Uterus (tissue), 4 donors: Measurements from ENCODE around the gene CEP112. TPM values are rescaled to one million over a fixed set of nuclear protein-coding genes. Genes with fewer than 3 reads are reported as not detected.

Experiments
- DNase-seq, 2 donors: peaks; one replicate each; pipeline ENCODE4 v3.0.0-alpha.2; 2019 to 2020
- H3K27ac ChIP-seq, 2 donors: fragments of 200-600 bp; sonication (generic); 1 replicate in 1 of 2; 2 replicates in 1 of 2; pipeline ENCODE4 v1.5.1; 2016 to 2018
- H3K27me3 ChIP-seq, 2 donors: fragments of 200-600 bp; sonication (generic); one replicate each; pipeline ENCODE4 v1.5.1; 2018 to 2019; ENCODE audit warnings: control low read depth in 1 of 2
- H3K36me3 ChIP-seq, 2 donors: fragments of 200-600 bp; sonication (generic); one replicate each; pipeline ENCODE4 v1.5.1; 2019; ENCODE audit warnings: control low read depth in 1 of 2
- H3K4me1 ChIP-seq, 2 donors: fragments of 200-600 bp; sonication (generic); one replicate each; pipeline ENCODE4 v1.5.1; 2018 to 2019; ENCODE audit warnings: control low read depth in 1 of 2
- H3K4me3 ChIP-seq, 2 donors: fragments of 200-600 bp; sonication (generic); 1 replicate in 1 of 2; 2 replicates in 1 of 2; pipeline ENCODE4 v1.5.1; 2018 to 2019; ENCODE audit warnings: mild to moderate bottlenecking in 1 of 2
- H3K9me3 ChIP-seq, 2 donors: fragments of 200-600 bp; sonication (generic); one replicate each; pipeline ENCODE4 v1.5.1; 2019; ENCODE audit warnings: control low read depth in 1 of 2
- POLR2A ChIP-seq, 2 donors: fragments of 450-650 bp; IDR thresholded peaks; one replicate each; pipeline ENCODE4 v1.6.1; 2016; ENCODE audit warnings: antibody characterized with exemption in 2 of 2, mild to moderate bottlenecking in 1 of 2, moderate library complexity in 1 of 2
- intact Hi-C: fragments of 100-400 bp; cut with DNase I; formaldehyde crosslinking; loops from one replicate; pipeline ENCODE4 v1.15.1; 2023; ENCODE audit warnings: low total_unique reads
- total RNA-seq, 4 donors: library from RNA; depleted of rRNA in 3 of 4; stranded (reverse); fragments of >200 nt in 3 of 4; gene quantifications; one replicate each; pipeline versions ENCODE4 v1.1.0 to v1.2.4, GENCODE V29; 2014 to 2023
- TF ChIP-seq, protein P1 (sequence below), 4 experiments: fragments of 200-600 bp in 2 of 4; fragments of 450-650 bp in 2 of 4; sonication (generic) in 2 of 4; IDR thresholded peaks; one replicate each; pipeline ENCODE4 v1.5.1; 2016 to 2019; ENCODE audit warnings: antibody characterized with exemption in 4 of 4, mild to moderate bottlenecking in 2 of 4, moderate library complexity in 1 of 4
- donor health status: DM: yes; HTN: yes; CAD: no.

The CEP112 gene
- total RNA-seq, 4 donors from 2014 or later = 36.6 to 96.5 (median 52.4) TPM

GRCh38 chr17:65977041-65977440, 214.9 kb downstream of the CEP112 start:
- intact Hi-C loops = no loop called here
- Histone ChIP-seq H3K9me3 (no peaks in the 10 kb centered on the region), H3K27ac (no peak overlapping the region), H3K4me3 (no peak overlapping the region), H3K27me3 (no peaks in the 10 kb centered on the region), H3K36me3 (no peaks in the 10 kb centered on the region), H3K4me1 (no peaks in the 10 kb centered on the region)
- TF ChIP-seq, protein P1, sequence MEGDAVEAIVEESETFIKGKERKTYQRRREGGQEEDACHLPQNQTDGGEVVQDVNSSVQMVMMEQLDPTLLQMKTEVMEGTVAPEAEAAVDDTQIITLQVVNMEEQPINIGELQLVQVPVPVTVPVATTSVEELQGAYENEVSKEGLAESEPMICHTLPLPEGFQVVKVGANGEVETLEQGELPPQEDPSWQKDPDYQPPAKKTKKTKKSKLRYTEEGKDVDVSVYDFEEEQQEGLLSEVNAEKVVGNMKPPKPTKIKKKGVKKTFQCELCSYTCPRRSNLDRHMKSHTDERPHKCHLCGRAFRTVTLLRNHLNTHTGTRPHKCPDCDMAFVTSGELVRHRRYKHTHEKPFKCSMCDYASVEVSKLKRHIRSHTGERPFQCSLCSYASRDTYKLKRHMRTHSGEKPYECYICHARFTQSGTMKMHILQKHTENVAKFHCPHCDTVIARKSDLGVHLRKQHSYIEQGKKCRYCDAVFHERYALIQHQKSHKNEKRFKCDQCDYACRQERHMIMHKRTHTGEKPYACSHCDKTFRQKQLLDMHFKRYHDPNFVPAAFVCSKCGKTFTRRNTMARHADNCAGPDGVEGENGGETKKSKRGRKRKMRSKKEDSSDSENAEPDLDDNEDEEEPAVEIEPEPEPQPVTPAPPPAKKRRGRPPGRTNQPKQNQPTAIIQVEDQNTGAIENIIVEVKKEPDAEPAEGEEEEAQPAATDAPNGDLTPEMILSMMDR (IDR thresholded peaks at IDR 0.05) = no peak
- TF ChIP-seq POLR2A (IDR thresholded peaks at IDR 0.05) = no peak
- no peak for DNase-seq

- DNase-seq = no peak
- intact Hi-C loops = no loop called here
- Histone ChIP-seq H3K27ac (no peak overlapping the region), H3K36me3 (no peaks in the 10 kb centered on the region), H3K4me1 (no peaks in the 10 kb centered on the region), H3K27me3 (no peaks in the 10 kb centered on the region), H3K4me3 (no peak overlapping the region), H3K9me3 (no peaks in the 10 kb centered on the region)
- TF ChIP-seq, protein P1 (IDR thresholded peaks at IDR 0.05) = no peak
- no peak for TF ChIP-seq POLR2A (IDR thresholded peaks at IDR 0.05)
Observed at GRCh38 chr17:65975878-65976277, 216.1 kb downstream of the CEP112 start.

GRCh38 chr17:65973237-65973636, 218.7 kb downstream of the CEP112 start:
- Histone ChIP-seq H3K36me3 (no peaks in the 10 kb centered on the region), H3K27ac (no peak overlapping the region), H3K27me3 (no peaks in the 10 kb centered on the region), H3K4me1 (no peaks in the 10 kb centered on the region), H3K9me3 (no peaks in the 10 kb centered on the region), H3K4me3 (no peak overlapping the region)
- DNase-seq = no peak
- intact Hi-C loops = no loop called here
- TF ChIP-seq, protein P1 (IDR thresholded peaks at IDR 0.05) = no peak
- no peak for TF ChIP-seq POLR2A (IDR thresholded peaks at IDR 0.05)

GRCh38 chr17:65967372-65967771, 224.6 kb downstream of the CEP112 start:
- Histone ChIP-seq H3K4me1 (no peaks in the 10 kb centered on the region), H3K4me3 (no peak overlapping the region), H3K27ac (no peak overlapping the region), H3K36me3 (no peaks in the 10 kb centered on the region), H3K27me3 (no peaks in the 10 kb centered on the region), H3K9me3 (no peaks in the 10 kb centered on the region)
- intact Hi-C loops = no loop called here
- TF ChIP-seq, protein P1 (IDR thresholded peaks at IDR 0.05) = no peak
- no peak for TF ChIP-seq POLR2A (IDR thresholded peaks at IDR 0.05)
- no peak for DNase-seq

DNA sequence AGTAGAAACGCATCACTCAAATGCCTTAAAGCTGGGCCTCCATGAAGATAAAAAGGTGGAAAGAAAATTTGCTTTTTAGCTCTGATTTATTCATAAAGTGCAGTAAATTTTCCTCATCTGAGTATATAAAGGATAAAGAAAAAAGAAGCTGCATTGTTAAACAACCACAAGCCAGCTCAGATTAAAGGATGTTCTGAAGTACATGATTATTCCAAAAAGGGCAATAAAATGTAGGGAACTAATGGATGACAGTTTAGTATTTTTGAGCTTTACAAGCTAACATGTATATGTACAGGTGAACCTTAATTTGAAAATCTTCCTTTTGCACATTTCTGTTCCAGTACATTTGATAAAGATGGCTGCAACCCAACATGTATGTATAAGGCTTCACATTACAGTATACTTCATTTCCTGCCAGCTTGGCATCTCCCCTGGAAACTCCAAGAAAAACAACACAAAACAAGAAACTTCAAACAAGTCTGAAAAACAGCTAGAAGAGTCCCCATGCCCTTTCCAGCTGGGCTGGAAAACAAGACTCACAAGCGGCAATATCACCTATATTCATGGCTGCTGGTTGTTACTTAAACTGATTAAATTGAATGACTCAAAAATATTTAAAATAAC, 225.7 kb downstream of the CEP112 start:
- no peaks in the 10 kb centered on the region for H3K9me3 ChIP-seq
- H3K4me1 ChIP-seq = no peaks in the 10 kb centered on the region
- H3K36me3 ChIP-seq = no peaks in the 10 kb centered on the region
- no peak overlapping the region for H3K4me3 ChIP-seq
- intact Hi-C loops = no loop called here
- no peak overlapping the region for H3K27ac ChIP-seq
- no peak for DNase-seq
- no peaks in the 10 kb centered on the region for H3K27me3 ChIP-seq
- TF ChIP-seq POLR2A (IDR thresholded peaks at IDR 0.05) = no peak
- TF ChIP-seq, protein P1 (IDR thresholded peaks at IDR 0.05) = no peak
